Body of pancreas (tissue), 4 donors: Measurements from ENCODE around the gene PIK3CD. TPM values are rescaled to one million over a fixed set of nuclear protein-coding genes. Genes with fewer than 3 reads are reported as not detected.

ENCODE experiments used
- ATAC-seq: fragments of 150-250 bp; one replicate; pipeline ENCODE4 v1.9.1; 2016
- DNase-seq, 4 donors: peaks; one replicate each; pipeline ENCODE4 v3.0.0-alpha.2; 2019
- H3K27ac ChIP-seq, 4 donors: fragments of 200-600 bp; sonication (generic); 1 replicate in 3 of 4; 2 replicates in 1 of 4; pipeline versions ENCODE4 v1.5.1 to v1.6.1; 2016 to 2019; ENCODE audit warnings: mild to moderate bottlenecking in 1 of 4, mixed read lengths in 1 of 4, moderate library complexity in 1 of 4
- H3K27me3 ChIP-seq, 2 donors: fragments of 200-600 bp; sonication (generic); one replicate each; pipeline ENCODE4 v1.6.0; 2016; ENCODE audit warnings: mild to moderate bottlenecking in 1 of 2
- H3K36me3 ChIP-seq, 2 donors: fragments of 200-600 bp; sonication (generic); replicated peaks in 1 of 2; 2 replicates each; pipeline ENCODE4 v1.5.1; 2016; ENCODE audit warnings: low read depth in 2 of 2; ENCODE audit not compliant: insufficient read depth in 1 of 2
- H3K4me1 ChIP-seq: fragments of 200-600 bp; sonication (generic); one replicate; pipeline ENCODE4 v1.6.0; 2016
- H3K4me3 ChIP-seq, 2 donors: fragments of 200-600 bp; sonication (generic); 1 replicate in 1 of 2; 2 replicates in 1 of 2; pipeline ENCODE4 v1.5.1; 2016 to 2019
- H3K9me3 ChIP-seq, 3 donors: fragments of 200-600 bp; sonication (generic); 1 replicate in 2 of 3; 2 replicates in 1 of 3; pipeline ENCODE4 v1.5.1; 2016
- POLR2A ChIP-seq, 3 donors: fragments of 450-650 bp; IDR thresholded peaks; one replicate each; pipeline ENCODE4 v1.6.1; 2016; ENCODE audit warnings: antibody characterized with exemption in 3 of 3, mild to moderate bottlenecking in 2 of 3
- WGBS, 2 donors: methylation state at CpG; one replicate each; pipeline ENCODE4 v1.1.5; 2017; 5-methylcytosine and 5-hydroxymethylcytosine counted together
- intact Hi-C: fragments of 100-400 bp; cut with DNase I; formaldehyde crosslinking; loops from one replicate; pipeline ENCODE4 v1.15.1; 2023
- total RNA-seq, 2 donors: library from RNA; depleted of rRNA; stranded (reverse); fragments of >200 nt; gene quantifications; one replicate each; pipeline ENCODE4 v1.1.0, GENCODE V29; 2016
- TF ChIP-seq, protein P1 (sequence below), 7 experiments: fragments of 450-650 bp in 4 of 7; fragments of 200-600 bp in 3 of 7; sonication (generic) in 3 of 7; IDR thresholded peaks; one replicate each; pipeline ENCODE4 v1.5.1; 2016 to 2019; ENCODE audit warnings: antibody characterized with exemption in 7 of 7

The PIK3CD gene
- total RNA-seq, 2 donors from 2014 or later, result 3.3 to 6.2 TPM

DNA sequence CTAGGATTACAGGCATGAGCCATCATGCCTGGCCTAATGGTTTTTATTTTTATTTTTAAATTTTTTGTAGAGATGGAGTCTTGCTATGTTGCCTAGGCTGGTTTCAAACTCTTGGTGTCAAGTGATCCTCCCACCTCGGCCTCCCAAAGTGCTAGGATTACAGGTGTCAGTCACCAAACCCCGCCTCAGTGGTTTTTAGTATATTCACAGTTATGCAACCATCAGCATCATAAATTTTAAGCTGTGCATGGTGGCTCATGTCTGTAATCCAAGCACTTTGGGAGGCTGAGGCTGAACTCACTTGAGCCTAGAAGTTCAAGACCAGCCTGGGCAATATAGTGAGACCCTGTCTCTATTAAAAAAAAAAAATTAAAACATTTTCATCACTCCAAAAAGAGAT lies 28.6 kb downstream of the PIK3CD start:
- TF ChIP-seq POLR2A (IDR thresholded peaks at IDR 0.05), result no peak
- TF ChIP-seq, protein P1, sequence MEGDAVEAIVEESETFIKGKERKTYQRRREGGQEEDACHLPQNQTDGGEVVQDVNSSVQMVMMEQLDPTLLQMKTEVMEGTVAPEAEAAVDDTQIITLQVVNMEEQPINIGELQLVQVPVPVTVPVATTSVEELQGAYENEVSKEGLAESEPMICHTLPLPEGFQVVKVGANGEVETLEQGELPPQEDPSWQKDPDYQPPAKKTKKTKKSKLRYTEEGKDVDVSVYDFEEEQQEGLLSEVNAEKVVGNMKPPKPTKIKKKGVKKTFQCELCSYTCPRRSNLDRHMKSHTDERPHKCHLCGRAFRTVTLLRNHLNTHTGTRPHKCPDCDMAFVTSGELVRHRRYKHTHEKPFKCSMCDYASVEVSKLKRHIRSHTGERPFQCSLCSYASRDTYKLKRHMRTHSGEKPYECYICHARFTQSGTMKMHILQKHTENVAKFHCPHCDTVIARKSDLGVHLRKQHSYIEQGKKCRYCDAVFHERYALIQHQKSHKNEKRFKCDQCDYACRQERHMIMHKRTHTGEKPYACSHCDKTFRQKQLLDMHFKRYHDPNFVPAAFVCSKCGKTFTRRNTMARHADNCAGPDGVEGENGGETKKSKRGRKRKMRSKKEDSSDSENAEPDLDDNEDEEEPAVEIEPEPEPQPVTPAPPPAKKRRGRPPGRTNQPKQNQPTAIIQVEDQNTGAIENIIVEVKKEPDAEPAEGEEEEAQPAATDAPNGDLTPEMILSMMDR (IDR thresholded peaks at IDR 0.05), result no peak
- 82 to 92% methylated on average over 2 of the region's 2 CpGs for WGBS, 2 donors
- H3K9me3 ChIP-seq, result no peaks in the 10 kb centered on the region
- intact Hi-C loops, result no loop called here
- H3K27ac ChIP-seq, result no peak overlapping the region
- H3K4me3 ChIP-seq, result no peak overlapping the region
- H3K27me3 ChIP-seq, result no peaks in the 10 kb centered on the region
- no peak for DNase-seq
- no peak for ATAC-seq
- H3K4me1 ChIP-seq, result no peaks in the 10 kb centered on the region
- no peaks in the 10 kb centered on the region for H3K36me3 ChIP-seq

DNA sequence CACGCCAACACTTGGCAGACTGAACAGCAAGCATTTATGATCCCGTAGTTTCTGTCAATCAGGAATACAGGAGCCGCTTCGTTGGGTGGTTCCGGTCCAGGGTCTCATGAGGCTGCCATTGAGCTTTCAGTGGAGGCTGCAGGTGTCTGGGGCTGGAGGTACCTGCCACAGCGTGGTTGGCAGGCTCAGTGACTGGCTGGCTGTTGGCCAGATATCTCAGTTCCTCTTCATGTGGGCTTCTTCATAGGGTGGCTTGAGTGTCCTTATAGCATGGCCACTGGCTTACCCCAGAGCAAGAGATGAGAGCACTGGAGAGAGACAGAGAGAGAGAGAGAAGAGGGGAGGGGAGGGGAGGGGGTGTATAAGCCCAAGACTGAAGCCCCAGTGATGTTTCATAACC lies 29.3 kb downstream of the PIK3CD start:
- 83 to 91% methylated on average over 6 of the region's 6 CpGs for WGBS, 2 donors
- Histone ChIP-seq H3K36me3 (no peaks in the 10 kb centered on the region), H3K4me1 (no peaks in the 10 kb centered on the region), H3K4me3 (no peak overlapping the region), H3K9me3 (no peaks in the 10 kb centered on the region), H3K27ac (no peak overlapping the region), H3K27me3 (no peaks in the 10 kb centered on the region)
- no peak for ATAC-seq
- TF ChIP-seq, protein P1 (IDR thresholded peaks at IDR 0.05), result no peak
- no peak for TF ChIP-seq POLR2A (IDR thresholded peaks at IDR 0.05)
- no peak for DNase-seq
- intact Hi-C loops, result no loop called here

DNA sequence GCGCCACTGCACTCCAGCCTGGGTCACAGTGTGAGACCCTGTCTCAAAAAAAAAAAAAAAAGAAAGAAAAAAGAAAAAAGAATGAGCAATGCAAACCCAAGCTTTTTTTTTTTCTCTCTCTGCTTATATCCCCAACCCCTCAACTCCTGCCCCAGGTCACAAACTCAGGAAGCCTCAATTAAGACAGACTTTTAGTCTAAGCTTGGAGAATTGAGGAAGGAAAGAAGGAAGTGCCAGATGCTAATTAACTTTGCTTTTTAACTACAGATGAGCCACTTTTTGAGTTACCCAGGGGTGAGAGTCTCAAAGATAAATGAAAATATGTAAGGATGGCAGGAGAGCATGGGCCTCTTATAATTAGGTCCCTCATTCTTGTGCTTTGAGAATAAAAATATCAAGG lies 33.3 kb downstream of the PIK3CD start:
- ATAC-seq (no peak), DNase-seq (no peak)
- no peaks in the 10 kb centered on the region for H3K9me3 ChIP-seq
- H3K36me3 ChIP-seq, result no peaks in the 10 kb centered on the region
- no peak overlapping the region for H3K27ac ChIP-seq
- peaks cover 24% of the 10 kb centered on the region for H3K4me1 ChIP-seq
- no peak overlapping the region for H3K4me3 ChIP-seq
- no peaks in the 10 kb centered on the region for H3K27me3 ChIP-seq
- intact Hi-C loops, result no loop called here
- TF ChIP-seq, protein P1 (IDR thresholded peaks at IDR 0.05), result no peak
- TF ChIP-seq POLR2A (IDR thresholded peaks at IDR 0.05), result no peak
- 91 to 100% methylated on average over 1 of the region's 1 CpG for WGBS, 2 donors

DNA sequence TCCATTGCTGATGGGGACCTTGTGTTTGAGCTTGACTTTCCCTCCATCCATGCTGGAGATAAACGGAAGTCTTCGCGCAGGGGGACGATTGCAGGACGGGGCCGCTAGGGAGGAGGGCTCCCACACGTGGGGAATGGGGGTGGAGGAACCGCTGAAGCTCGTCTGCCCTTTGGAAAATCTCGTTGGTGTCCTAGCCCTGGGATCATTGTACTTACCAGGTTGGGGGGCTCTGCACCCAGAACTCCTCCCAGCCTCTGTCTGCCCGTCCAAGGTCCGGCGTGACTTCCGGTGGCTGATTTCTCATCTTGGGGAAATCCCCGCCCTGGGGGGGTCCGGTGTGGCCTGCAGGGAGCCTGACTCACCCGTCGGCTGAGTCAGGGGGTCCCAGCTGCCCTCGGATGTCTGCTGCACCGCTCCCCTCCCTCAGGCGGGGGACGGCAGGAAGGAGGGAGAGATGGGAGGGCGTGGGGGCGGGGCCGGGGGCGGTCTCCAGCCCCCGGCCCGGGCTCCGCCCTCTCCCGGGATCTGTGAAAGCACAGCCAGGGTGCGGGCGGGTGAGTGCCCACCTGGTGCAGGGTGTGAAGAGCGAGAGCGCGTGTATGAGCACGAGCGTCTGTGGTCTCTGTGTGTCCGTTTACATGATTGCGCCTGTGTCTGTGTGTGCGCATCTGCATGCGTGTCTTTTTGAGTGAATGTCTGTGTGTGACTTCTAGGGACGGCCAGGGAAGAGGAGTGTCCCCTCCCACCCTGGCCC lies 35.8 kb downstream of the PIK3CD start:
- Histone ChIP-seq H3K4me1 (peaks cover 31% of the 10 kb centered on the region), H3K4me3 (peak overlapping the region; percentile 35 to 41), H3K36me3 (no peaks in the 10 kb centered on the region), H3K9me3 (no peaks in the 10 kb centered on the region), H3K27me3 (no peaks in the 10 kb centered on the region), H3K27ac (peak overlapping the region in 3 of 4 donors; percentile 1 to 44 (median 34))
- ATAC-seq (peak; percentile 29), DNase-seq (peak; percentile 51 to 80 (median 64))
- intact Hi-C loops, result no loop called here
- 2% methylated on average over 42 of the region's 42 CpGs; no CpG with 5 or more reads in 1 of the 2 donors for WGBS, 2 donors
- TF ChIP-seq POLR2A (IDR thresholded peaks at IDR 0.05), result peak in 1 of 3 donors; percentile 12
- TF ChIP-seq, protein P1 (IDR thresholded peaks at IDR 0.05), result peak in 1 of 7 experiments; percentile 25
